GM12892 (cell line): ENCODE data around the gene LMO4.

ENCODE experiments used
- DNase-seq: peaks from one replicate; pipeline ENCODE4 v3.0.0; 2011; ENCODE audit not compliant: insufficient read length
- FAIRE-seq: peaks from 2 replicates; lab custom pipeline; 2011; peaks lifted over from hg19 to GRCh38; lab: Jason Lieb, UNC
- POLR2A ChIP-seq: IDR thresholded peaks from 2 replicates; pipeline ENCODE4 v1.6.1; 2011; ENCODE audit warnings: low read depth, low read length, control low read depth
- POLR2AphosphoS5 ChIP-seq: IDR thresholded peaks from 2 replicates; pipeline ENCODE4 v1.6.1; 2011; ENCODE audit warnings: low read depth, low read length, control low read depth
- TAF1 ChIP-seq: IDR thresholded peaks from 2 replicates; pipeline ENCODE4 v1.6.1; 2011; ENCODE audit warnings: low read depth, mild to moderate bottlenecking, control low read depth, low read length, borderline replicate concordance

The LMO4 gene

GRCh38 chr1:87370544-87370943 lies 41.9 kb downstream of the LMO4 start:
- no peak for FAIRE-seq

GRCh38 chr1:87379306-87379705 lies 50.6 kb downstream of the LMO4 start:
- TF ChIP-seq POLR2A = no peak
- TF ChIP-seq POLR2AphosphoS5 = no peak
- no peak for TF ChIP-seq TAF1
- no peak for FAIRE-seq
- DNase-seq = no peak

More at GRCh38 chr1:87370544-87370943, 41.9 kb downstream of the LMO4 start:
- no peak for DNase-seq
- TF ChIP-seq POLR2A (no peak), TAF1 (no peak), POLR2AphosphoS5 (no peak)

GRCh38 chr1:87386217-87386790 lies 57.6 kb downstream of the LMO4 start:
- FAIRE-seq = no peak
- no peak for DNase-seq
- TF ChIP-seq POLR2A (no peak), TAF1 (no peak), POLR2AphosphoS5 (no peak)

- FAIRE-seq = no peak
- TF ChIP-seq TAF1 = no peak
- no peak for TF ChIP-seq POLR2A
- TF ChIP-seq POLR2AphosphoS5 = no peak
These were observed 59.7 kb downstream of the LMO4 start for GRCh38 chr1:87388411-87388810.

GRCh38 chr1:87389011-87389410 lies 60.3 kb downstream of the LMO4 start:
- FAIRE-seq = no peak
- TF ChIP-seq TAF1 = no peak
- no peak for TF ChIP-seq POLR2A
- no peak for TF ChIP-seq POLR2AphosphoS5
- no peak for DNase-seq

More at GRCh38 chr1:87388411-87388810, 59.7 kb downstream of the LMO4 start:
- no peak for DNase-seq

GRCh38 chr1:87389546-87389945 lies 60.9 kb downstream of the LMO4 start:
- DNase-seq (no peak), FAIRE-seq (no peak)
- no peak for TF ChIP-seq POLR2AphosphoS5
- TF ChIP-seq TAF1 = no peak
- TF ChIP-seq POLR2A = no peak

- no peak for TF ChIP-seq POLR2A
- no peak for TF ChIP-seq POLR2AphosphoS5
- no peak for TF ChIP-seq TAF1
- FAIRE-seq (no peak), DNase-seq (no peak)
These were observed 63.8 kb downstream of the LMO4 start for GRCh38 chr1:87392248-87393192.

- no peak for FAIRE-seq
- DNase-seq = no peak
These were observed 64.9 kb downstream of the LMO4 start for GRCh38 chr1:87393445-87394085.

GRCh38 chr1:87394513-87394912 lies 65.8 kb downstream of the LMO4 start:
- FAIRE-seq = no peak
- TF ChIP-seq TAF1 (no peak), POLR2A (no peak), POLR2AphosphoS5 (no peak)

More at GRCh38 chr1:87393445-87394085, 64.9 kb downstream of the LMO4 start:
- no peak for TF ChIP-seq POLR2AphosphoS5
- no peak for TF ChIP-seq TAF1
- TF ChIP-seq POLR2A = no peak

GRCh38 chr1:87394982-87395381 lies 66.3 kb downstream of the LMO4 start:
- FAIRE-seq (no peak), DNase-seq (no peak)
- TF ChIP-seq TAF1 = no peak
- TF ChIP-seq POLR2A = no peak
- TF ChIP-seq POLR2AphosphoS5 = no peak

More at GRCh38 chr1:87394513-87394912, 65.8 kb downstream of the LMO4 start:
- no peak for DNase-seq
